Astrocyte (in vitro differentiated cells and primary cell): ENCODE results near the gene TPD52L1. TPM values are rescaled to one million over a fixed set of nuclear protein-coding genes. Genes with fewer than 3 reads are reported as not detected.

Experiments used
- DNase-seq: peaks from one replicate; pipeline ENCODE4 v3.0.0-alpha.2; 2010; ENCODE audit warnings: low read depth
- FAIRE-seq: peaks from 2 replicates; lab custom pipeline; 2011; peaks lifted over from hg19 to GRCh38; lab: Jason Lieb, UNC
- H2AFZ ChIP-seq: 2 replicates; pipeline ENCODE4 v1.6.0; 2012; ENCODE audit warnings: low read depth, low read length, inconsistent platforms
- H3K27ac ChIP-seq: 2 replicates; pipeline ENCODE4 v1.5.1; 2011; ENCODE audit warnings: low read depth, low read length, inconsistent platforms
- H3K27me3 ChIP-seq: 2 replicates; pipeline ENCODE4 v1.6.0; 2011; ENCODE audit warnings: low read length, inconsistent platforms; ENCODE audit not compliant: insufficient read depth
- H3K36me3 ChIP-seq: 2 replicates; pipeline ENCODE4 v1.5.1; 2011; ENCODE audit warnings: low read length, inconsistent platforms; ENCODE audit not compliant: insufficient read depth
- H3K4me1 ChIP-seq: 2 replicates; pipeline ENCODE4 v1.5.1; 2011; ENCODE audit warnings: low read length, inconsistent platforms; ENCODE audit not compliant: insufficient read depth
- H3K4me2 ChIP-seq: 2 replicates; pipeline ENCODE4 v1.6.0; 2012; ENCODE audit warnings: low read length, inconsistent platforms
- H3K4me3 ChIP-seq: 2 replicates; pipeline ENCODE4 v1.5.1; 2011; ENCODE audit warnings: low read depth, mild to moderate bottlenecking, low read length, inconsistent platforms; ENCODE audit not compliant: insufficient read depth
- H3K79me2 ChIP-seq: 2 replicates; pipeline ENCODE4 v1.6.0; 2012; ENCODE audit warnings: mild to moderate bottlenecking, low read length, inconsistent platforms; ENCODE audit not compliant: insufficient read depth
- H3K9ac ChIP-seq: 2 replicates; pipeline ENCODE4 v1.6.0; 2012; ENCODE audit warnings: mild to moderate bottlenecking, low read length, inconsistent platforms
- H3K9me3 ChIP-seq: 2 replicates; pipeline ENCODE4 v1.5.1; 2012; ENCODE audit warnings: low read depth, mild to moderate bottlenecking, low read length, inconsistent platforms; ENCODE audit not compliant: insufficient read depth
- H4K20me1 ChIP-seq: 2 replicates; pipeline ENCODE4 v1.6.0; 2012; ENCODE audit warnings: low read length, inconsistent platforms; ENCODE audit not compliant: insufficient read depth
- H3K27ac Mint-ChIP-seq: one replicate; pipeline ENCODE4 v1.8.0; 2021; ENCODE audit warnings: mild to moderate bottlenecking, mixed read lengths; ENCODE audit not compliant: unreplicated experiment
- H3K27me3 Mint-ChIP-seq: one replicate; pipeline ENCODE4 v1.8.0; 2021; ENCODE audit warnings: low read depth, mixed read lengths; ENCODE audit not compliant: unreplicated experiment
- H3K36me3 Mint-ChIP-seq: one replicate; pipeline ENCODE4 v1.8.0; 2021; ENCODE audit warnings: low read depth, mixed read lengths; ENCODE audit not compliant: unreplicated experiment
- H3K4me1 Mint-ChIP-seq: one replicate; pipeline ENCODE4 v1.8.0; 2021; ENCODE audit warnings: low read depth, mixed read lengths; ENCODE audit not compliant: unreplicated experiment
- H3K4me3 Mint-ChIP-seq: one replicate; pipeline ENCODE4 v1.8.0; 2021; ENCODE audit warnings: mild to moderate bottlenecking, moderate library complexity, mixed read lengths; ENCODE audit not compliant: unreplicated experiment
- H3K9me3 Mint-ChIP-seq: one replicate; pipeline ENCODE4 v1.8.0; 2021; ENCODE audit warnings: mild to moderate bottlenecking, mixed read lengths; ENCODE audit not compliant: unreplicated experiment
- CTCF ChIP-seq: IDR thresholded peaks from 2 replicates; pipeline ENCODE4 v1.5.1; 2011; ENCODE audit warnings: low read depth, mild to moderate bottlenecking, inconsistent platforms, low read length, moderate library complexity; ENCODE audit not compliant: insufficient read depth
- EZH2 ChIP-seq: IDR thresholded peaks from 2 replicates; pipeline ENCODE4 v1.6.1; 2012; ENCODE audit warnings: mild to moderate bottlenecking, low read length, inconsistent platforms; ENCODE audit not compliant: insufficient read depth
- total RNA-seq: library from RNA; stranded (reverse); gene quantifications from 2 replicates; pipeline ENCODE4 v1.2.1, GENCODE V29; 2021

Gene TPD52L1
- total RNA-seq, 1 donor from 2014 or later, result 32.8 TPM

GRCh38 chr6:125205931-125206330, 52.4 kb downstream of the TPD52L1 start:
- no peak overlapping the region for H3K9ac ChIP-seq
- DNase-seq (no peak), FAIRE-seq (peak; percentile 20)
- H3K9me3 ChIP-seq, result no peaks in the 10 kb centered on the region
- H3K4me2 ChIP-seq, result no peak overlapping the region
- no peak overlapping the region for H3K4me3 Mint-ChIP-seq
- H3K4me1 Mint-ChIP-seq, result peaks cover 37% of the 10 kb centered on the region
- no peaks in the 10 kb centered on the region for H3K36me3 Mint-ChIP-seq
- H3K4me1 ChIP-seq, result peaks cover 19% of the 10 kb centered on the region
- no peaks in the 10 kb centered on the region for H4K20me1 ChIP-seq
- no peaks in the 10 kb centered on the region for H3K9me3 Mint-ChIP-seq
- TF ChIP-seq EZH2 (no peak), CTCF (no peak)
- H3K36me3 ChIP-seq, result no peaks in the 10 kb centered on the region
- no peaks in the 10 kb centered on the region for H3K27me3 Mint-ChIP-seq
- no peaks in the 10 kb centered on the region for H3K79me2 ChIP-seq
- no peaks in the 10 kb centered on the region for H3K27me3 ChIP-seq
- no peak overlapping the region for H3K4me3 ChIP-seq
- no peak overlapping the region for H3K27ac ChIP-seq
- no peak overlapping the region for H2AFZ ChIP-seq
- no peak overlapping the region for H3K27ac Mint-ChIP-seq

GRCh38 chr6:125206389-125206788, 52.8 kb downstream of the TPD52L1 start:
- no peaks in the 10 kb centered on the region for H3K36me3 ChIP-seq
- H3K27me3 ChIP-seq, result no peaks in the 10 kb centered on the region
- no peaks in the 10 kb centered on the region for H4K20me1 ChIP-seq
- H3K27me3 Mint-ChIP-seq, result no peaks in the 10 kb centered on the region
- H3K4me3 Mint-ChIP-seq, result no peak overlapping the region
- no peak overlapping the region for H3K4me2 ChIP-seq
- H3K36me3 Mint-ChIP-seq, result no peaks in the 10 kb centered on the region
- H3K4me1 ChIP-seq, result peaks cover 14% of the 10 kb centered on the region
- H2AFZ ChIP-seq, result no peak overlapping the region
- no peak overlapping the region for H3K27ac ChIP-seq
- H3K4me3 ChIP-seq, result no peak overlapping the region
- H3K9me3 Mint-ChIP-seq, result no peaks in the 10 kb centered on the region
- no peak overlapping the region for H3K27ac Mint-ChIP-seq
- H3K9me3 ChIP-seq, result no peaks in the 10 kb centered on the region
- FAIRE-seq (no peak), DNase-seq (no peak)
- no peaks in the 10 kb centered on the region for H3K79me2 ChIP-seq
- H3K4me1 Mint-ChIP-seq, result peaks cover 33% of the 10 kb centered on the region
- no peak overlapping the region for H3K9ac ChIP-seq
- TF ChIP-seq CTCF (no peak), EZH2 (no peak)

GRCh38 chr6:125207956-125208355, 54.4 kb downstream of the TPD52L1 start:
- Histone ChIP-seq H3K4me1 (peaks cover 8% of the 10 kb centered on the region), H3K9ac (no peak overlapping the region), H3K27ac (no peak overlapping the region), H3K9me3 (no peaks in the 10 kb centered on the region), H3K27me3 (no peaks in the 10 kb centered on the region), H3K79me2 (no peaks in the 10 kb centered on the region), H4K20me1 (no peaks in the 10 kb centered on the region), H3K4me2 (no peak overlapping the region), H3K4me3 (no peak overlapping the region), H3K36me3 (no peaks in the 10 kb centered on the region), H2AFZ (no peak overlapping the region)
- DNase-seq (no peak), FAIRE-seq (no peak)
- TF ChIP-seq CTCF (no peak), EZH2 (no peak)
- Mint-ChIP-seq H3K27ac (peak overlapping the region; percentile 48), H3K4me1 (peaks cover 20% of the 10 kb centered on the region), H3K27me3 (no peaks in the 10 kb centered on the region), H3K9me3 (no peaks in the 10 kb centered on the region), H3K4me3 (no peak overlapping the region), H3K36me3 (no peaks in the 10 kb centered on the region)
